ENCODE measurements around the gene MAPK4.

MAPK4 gene

DNA sequence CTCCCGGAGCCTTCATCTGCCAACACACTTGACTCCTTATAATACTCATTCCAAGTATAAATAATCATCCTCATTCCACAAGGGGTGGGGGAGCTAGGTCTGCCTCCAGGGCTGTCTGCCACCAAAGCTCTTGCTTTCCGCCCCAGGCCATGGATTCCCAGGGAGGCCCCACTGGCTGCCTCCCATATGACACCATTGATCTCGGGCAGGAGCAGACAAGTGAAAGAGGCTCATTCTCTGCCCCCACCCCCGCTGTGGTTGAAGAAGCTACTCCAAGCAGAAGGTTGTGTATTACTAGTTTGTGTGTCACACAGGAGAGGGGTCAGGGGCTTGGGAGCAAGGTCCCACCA is 160.4 kb downstream of the MAPK4 start:
- TF ChIP-seq, protein P1, sequence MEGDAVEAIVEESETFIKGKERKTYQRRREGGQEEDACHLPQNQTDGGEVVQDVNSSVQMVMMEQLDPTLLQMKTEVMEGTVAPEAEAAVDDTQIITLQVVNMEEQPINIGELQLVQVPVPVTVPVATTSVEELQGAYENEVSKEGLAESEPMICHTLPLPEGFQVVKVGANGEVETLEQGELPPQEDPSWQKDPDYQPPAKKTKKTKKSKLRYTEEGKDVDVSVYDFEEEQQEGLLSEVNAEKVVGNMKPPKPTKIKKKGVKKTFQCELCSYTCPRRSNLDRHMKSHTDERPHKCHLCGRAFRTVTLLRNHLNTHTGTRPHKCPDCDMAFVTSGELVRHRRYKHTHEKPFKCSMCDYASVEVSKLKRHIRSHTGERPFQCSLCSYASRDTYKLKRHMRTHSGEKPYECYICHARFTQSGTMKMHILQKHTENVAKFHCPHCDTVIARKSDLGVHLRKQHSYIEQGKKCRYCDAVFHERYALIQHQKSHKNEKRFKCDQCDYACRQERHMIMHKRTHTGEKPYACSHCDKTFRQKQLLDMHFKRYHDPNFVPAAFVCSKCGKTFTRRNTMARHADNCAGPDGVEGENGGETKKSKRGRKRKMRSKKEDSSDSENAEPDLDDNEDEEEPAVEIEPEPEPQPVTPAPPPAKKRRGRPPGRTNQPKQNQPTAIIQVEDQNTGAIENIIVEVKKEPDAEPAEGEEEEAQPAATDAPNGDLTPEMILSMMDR (IDR thresholded peaks at IDR 0.05; ENCODE audit: control insufficient read depth, insufficient read depth, low read depth, low read length, missing control alignments), result no peak
- no peak for DNase-seq (ENCODE audit: low read depth)
- no peak overlapping the region for H3K4me3 ChIP-seq (ENCODE audit: control insufficient read depth, low read depth, low read length)

DNA sequence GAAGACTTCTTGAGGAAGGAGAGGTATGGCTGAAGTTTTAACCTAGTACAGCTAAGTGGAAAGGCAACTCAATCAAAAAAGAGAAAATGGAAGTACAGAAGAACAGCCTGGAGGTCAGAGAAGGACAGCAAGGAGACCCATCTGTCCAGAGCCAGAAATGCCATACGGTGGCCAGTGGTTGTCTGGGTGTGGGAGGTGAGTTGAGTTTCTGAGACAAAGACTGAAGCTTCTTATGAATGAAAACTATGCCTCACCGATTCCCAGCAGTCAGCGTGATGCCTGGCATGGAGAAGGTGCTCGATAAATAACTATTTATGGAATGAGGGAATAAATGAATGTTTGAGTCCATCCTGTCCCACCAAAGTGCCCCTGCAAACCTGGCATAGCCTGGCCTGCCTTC is 161.1 kb downstream of the MAPK4 start:
- TF ChIP-seq, protein P1 (IDR thresholded peaks at IDR 0.05; ENCODE audit: control insufficient read depth, insufficient read depth, low read depth, low read length, missing control alignments), result no peak
- no peak for DNase-seq (ENCODE audit: low read depth)
- H3K4me3 ChIP-seq (ENCODE audit: control insufficient read depth, low read depth, low read length), result no peak overlapping the region

DNA sequence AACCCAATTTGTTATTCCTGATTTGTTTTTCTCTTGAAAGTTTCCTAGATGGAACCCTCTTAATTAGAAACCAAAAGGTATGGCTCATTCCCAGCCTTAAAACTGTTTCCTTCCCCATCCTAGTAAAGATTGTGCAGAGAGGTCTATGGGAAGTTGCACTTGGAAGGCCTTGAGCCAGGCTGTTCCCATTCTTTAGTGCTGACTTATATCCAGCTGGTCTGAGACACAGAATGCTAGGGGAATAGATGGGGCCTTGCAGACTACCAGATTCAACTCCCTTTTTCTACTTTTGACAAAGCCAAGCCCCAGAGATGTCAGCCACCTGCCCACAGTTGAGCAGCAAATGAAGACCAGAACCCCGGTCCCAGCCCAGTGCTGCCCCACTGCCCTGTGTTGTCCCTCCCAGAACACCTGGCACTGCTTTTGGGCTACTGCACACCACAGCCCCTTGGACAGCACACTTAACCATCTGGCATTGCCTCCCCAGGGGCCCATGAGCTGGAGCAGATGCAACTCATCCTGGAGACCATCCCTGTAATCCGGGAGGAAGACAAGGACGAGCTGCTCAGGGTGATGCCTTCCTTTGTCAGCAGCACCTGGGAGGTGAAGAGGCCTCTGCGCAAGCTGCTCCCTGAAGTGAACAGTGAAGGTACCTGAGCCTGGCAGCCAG is 161.7 kb downstream of the MAPK4 start:
- no peak overlapping the region for H3K4me3 ChIP-seq (ENCODE audit: control insufficient read depth, low read depth, low read length)
- TF ChIP-seq, protein P1 (IDR thresholded peaks at IDR 0.05; ENCODE audit: control insufficient read depth, insufficient read depth, low read depth, low read length, missing control alignments), result no peak
- DNase-seq (ENCODE audit: low read depth), result no peak

DNA sequence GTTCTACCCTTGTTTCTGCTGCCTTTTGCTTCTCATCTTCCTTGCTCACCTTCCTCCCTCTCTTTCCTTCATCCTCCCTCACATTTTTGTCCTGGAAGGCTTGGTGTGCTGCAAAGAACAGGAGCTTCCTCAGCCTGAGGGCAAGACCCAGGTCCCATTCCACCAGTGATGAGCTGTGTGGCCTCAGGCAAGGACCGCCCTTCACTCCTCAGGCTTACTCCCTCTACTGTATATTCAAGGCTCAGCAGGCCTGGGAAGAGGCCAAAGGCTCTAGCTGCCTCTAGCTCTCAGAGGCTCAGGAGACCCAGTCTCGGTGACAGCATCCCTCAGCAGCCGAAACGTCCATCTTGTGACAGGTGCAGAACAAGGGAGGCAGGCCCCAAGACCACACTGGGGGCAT is 162.4 kb downstream of the MAPK4 start:
- H3K4me3 ChIP-seq (ENCODE audit: control insufficient read depth, low read depth, low read length), result no peak overlapping the region
- TF ChIP-seq, protein P1 (IDR thresholded peaks at IDR 0.05; ENCODE audit: control insufficient read depth, insufficient read depth, low read depth, low read length, missing control alignments), result no peak
- DNase-seq (ENCODE audit: low read depth), result no peak

DNA sequence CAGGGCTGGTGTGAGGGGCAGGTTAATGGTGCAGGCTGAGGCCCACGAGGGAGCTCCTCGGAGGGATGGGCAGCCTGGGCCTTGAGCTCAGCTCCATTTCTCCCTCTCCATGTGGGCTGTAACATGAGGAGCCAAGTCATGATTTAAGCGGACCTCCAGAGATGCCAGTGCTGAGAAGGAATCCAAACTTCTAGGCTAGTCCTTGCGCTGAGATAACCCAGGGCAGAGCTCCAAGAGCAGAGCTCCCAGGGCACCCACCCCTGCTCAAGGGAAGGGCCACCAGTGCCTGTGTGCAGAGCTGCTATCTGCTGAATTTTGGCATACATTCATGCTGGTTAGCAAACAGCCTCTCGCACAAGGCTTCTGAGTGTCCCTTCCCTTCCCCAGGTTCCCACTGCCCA is 164.9 kb downstream of the MAPK4 start:
- TF ChIP-seq, protein P1 (IDR thresholded peaks at IDR 0.05; ENCODE audit: control insufficient read depth, insufficient read depth, low read depth, low read length, missing control alignments), result no peak
- H3K4me3 ChIP-seq (ENCODE audit: control insufficient read depth, low read depth, low read length), result no peak overlapping the region
- DNase-seq (ENCODE audit: low read depth), result no peak

DNA sequence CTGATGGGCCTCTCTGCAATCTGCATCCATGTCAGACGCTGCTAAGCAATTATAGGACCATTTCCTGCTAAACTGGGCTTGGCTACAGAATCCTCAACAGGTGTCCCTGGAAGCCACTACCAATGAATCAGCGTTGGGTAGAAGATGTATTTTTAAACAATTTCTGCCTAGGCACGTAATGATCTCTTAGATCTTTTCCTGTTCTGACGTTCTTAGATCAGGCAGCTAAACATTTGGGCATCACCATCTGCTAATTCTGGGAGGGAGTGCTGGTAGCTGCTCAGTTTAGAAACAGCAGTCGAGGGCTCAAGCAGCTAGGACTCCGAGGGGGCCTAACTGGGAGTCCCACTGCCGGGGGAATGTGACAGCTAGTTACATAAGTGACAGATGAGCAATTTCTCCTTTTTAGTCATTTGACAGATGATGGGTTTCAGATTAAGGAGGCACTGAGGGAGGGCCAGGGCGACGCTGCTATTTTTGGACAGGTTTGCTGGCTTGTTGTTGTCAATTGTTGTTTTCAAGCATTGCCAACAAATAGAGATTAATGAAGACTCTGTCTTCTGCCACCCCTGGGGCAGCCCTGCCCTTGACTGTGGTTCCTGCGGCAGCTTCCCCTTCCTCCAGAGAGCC is 167.2 kb downstream of the MAPK4 start:
- no peak overlapping the region for H3K4me3 ChIP-seq (ENCODE audit: control insufficient read depth, low read depth, low read length)
- DNase-seq (ENCODE audit: low read depth), result no peak
- TF ChIP-seq, protein P1 (IDR thresholded peaks at IDR 0.05; ENCODE audit: control insufficient read depth, insufficient read depth, low read depth, low read length, missing control alignments), result no peak

Data from AG09309 (cell line).